SJCRH30 (cell line): ENCODE data around the gene ENTREP3. TPM values are rescaled to one million over a fixed set of nuclear protein-coding genes. Genes with fewer than 3 reads are reported as not detected.

Source experiments
- DNase-seq, 2 experiments: peaks; one replicate each; pipeline ENCODE4 v3.0.0-alpha.2; 2015 to 2020
- H3K27ac ChIP-seq: fragments of 250-450 bp; sonication (Bioruptor Pico); 2 replicates; pipeline ENCODE4 v1.5.1; 2020; ENCODE audit warnings: mild to moderate bottlenecking, moderate library complexity
- H3K27me3 ChIP-seq: fragments of 250-450 bp; sonication (Bioruptor Pico); 2 replicates; pipeline ENCODE4 v1.5.1; 2020; ENCODE audit warnings: mild to moderate bottlenecking, moderate library complexity
- H3K36me3 ChIP-seq: fragments of 250-450 bp; sonication (Bioruptor Pico); 2 replicates; pipeline ENCODE4 v1.5.1; 2020; ENCODE audit warnings: mild to moderate bottlenecking, moderate library complexity
- H3K4me1 ChIP-seq: fragments of 250-450 bp; sonication (Bioruptor Pico); 2 replicates; pipeline ENCODE4 v1.5.1; 2020; ENCODE audit warnings: mild to moderate bottlenecking, moderate library complexity
- H3K4me3 ChIP-seq: fragments of 250-450 bp; sonication (Bioruptor Pico); 2 replicates; pipeline ENCODE4 v1.5.1; 2020; ENCODE audit warnings: mild to moderate bottlenecking, moderate library complexity
- H3K9me3 ChIP-seq: fragments of 250-450 bp; sonication (Bioruptor Pico); replicated peaks from 2 replicates; pipeline ENCODE4 v1.5.1; 2020; ENCODE audit warnings: mild to moderate bottlenecking, moderate library complexity
- total RNA-seq: library from RNA; depleted of rRNA; stranded (reverse); fragments of >200 nt; shearing (Covaris generic); gene quantifications from 2 replicates; pipeline ENCODE4 v1.2.3, GENCODE V29; 2014

The ENTREP3 gene
- total RNA-seq, 1 experiment from 2014 or later = 12.7 TPM

GRCh38 chr1:155267373-155267772 lies 12.1 kb upstream of the ENTREP3 start:
- Histone ChIP-seq H3K4me3 (no peak overlapping the region), H3K36me3 (peaks cover 78% of the 10 kb centered on the region), H3K27me3 (no peaks in the 10 kb centered on the region), H3K4me1 (peaks cover 4% of the 10 kb centered on the region; the same call in 1 of the 2 replicates), H3K27ac (no peak overlapping the region), H3K9me3 (no peaks in the 10 kb centered on the region)
- DNase-seq = no peak

GRCh38 chr1:155266553-155266952 lies 11.3 kb upstream of the ENTREP3 start:
- Histone ChIP-seq H3K4me1 (no peaks in the 10 kb centered on the region), H3K27ac (no peak overlapping the region), H3K9me3 (no peaks in the 10 kb centered on the region), H3K27me3 (no peaks in the 10 kb centered on the region), H3K36me3 (peaks cover 75% of the 10 kb centered on the region), H3K4me3 (no peak overlapping the region)
- DNase-seq = no peak

- no peak for DNase-seq
- Histone ChIP-seq H3K4me1 (no peaks in the 10 kb centered on the region), H3K27me3 (no peaks in the 10 kb centered on the region), H3K27ac (no peak overlapping the region), H3K4me3 (no peak overlapping the region), H3K9me3 (no peaks in the 10 kb centered on the region), H3K36me3 (peaks cover 45% of the 10 kb centered on the region)
Observed at GRCh38 chr1:155263067-155263466, 7.8 kb upstream of the ENTREP3 start.

GRCh38 chr1:155261852-155262673 lies 6.8 kb upstream of the ENTREP3 start, which contains the start of gene SCAMP3:
Gene SCAMP3 (minus strand): TSS chr1:155262360. CDS start chr1:155262151, 209 bp downstream.
- Histone ChIP-seq H3K36me3 (peaks cover 35% of the 10 kb centered on the region), H3K27me3 (no peaks in the 10 kb centered on the region), H3K4me1 (no peaks in the 10 kb centered on the region)

GRCh38 chr1:155261493-155261851 lies 6.2 kb upstream of the ENTREP3 start:
- Histone ChIP-seq H3K9me3 (no peaks in the 10 kb centered on the region), H3K27ac (peak overlapping the region; percentile 35), H3K4me1 (no peaks in the 10 kb centered on the region), H3K36me3 (peaks cover 29% of the 10 kb centered on the region), H3K4me3 (peak overlapping the region; percentile 70), H3K27me3 (no peaks in the 10 kb centered on the region)
- DNase-seq = no peak

More at GRCh38 chr1:155261852-155262673, 6.8 kb upstream of the ENTREP3 start, which contains the start of gene SCAMP3:
- DNase-seq = peak; percentile 96 to 98
- Histone ChIP-seq H3K4me3 (peak within 1 kb of the TSS; percentile 70), H3K27ac (peak within 1 kb of the TSS; percentile 35), H3K9me3 (no peaks in the 10 kb centered on the region)

- Histone ChIP-seq H3K4me3 (no peak overlapping the region), H3K27ac (no peak overlapping the region), H3K27me3 (no peaks in the 10 kb centered on the region), H3K9me3 (no peaks in the 10 kb centered on the region), H3K36me3 (peaks cover 18% of the 10 kb centered on the region), H3K4me1 (no peaks in the 10 kb centered on the region)
- DNase-seq = no peak
Observed at GRCh38 chr1:155260276-155260675, 5.0 kb upstream of the ENTREP3 start.

- Histone ChIP-seq H3K9me3 (no peaks in the 10 kb centered on the region), H3K4me1 (no peaks in the 10 kb centered on the region), H3K27me3 (no peaks in the 10 kb centered on the region), H3K27ac (no peak overlapping the region; the same call in 1 of the 2 replicates), H3K4me3 (peak overlapping the region; percentile 73), H3K36me3 (no peaks in the 10 kb centered on the region)
- DNase-seq = no peak
Observed at GRCh38 chr1:155256058-155256852, 972 bp upstream of the ENTREP3 start.

GRCh38 chr1:155254714-155255242 lies 505 bp downstream of the ENTREP3 start:
- no peaks in the 10 kb centered on the region for H3K9me3 ChIP-seq
- peak overlapping the region; percentile 73 for H3K4me3 ChIP-seq
- DNase-seq = peak; percentile 33 to 39
- no peaks in the 10 kb centered on the region for H3K36me3 ChIP-seq
- H3K27me3 ChIP-seq = no peaks in the 10 kb centered on the region
- peak overlapping the region; percentile 59 for H3K27ac ChIP-seq
- H3K4me1 ChIP-seq = no peaks in the 10 kb centered on the region

- Histone ChIP-seq H3K27ac (no peak overlapping the region), H3K9me3 (no peaks in the 10 kb centered on the region)
- DNase-seq = no peak
Observed at GRCh38 chr1:155254228-155254713, 1.0 kb downstream of the ENTREP3 start.

GRCh38 chr1:155253797-155254196 lies 1.5 kb downstream of the ENTREP3 start:
- no peak overlapping the region for H3K27ac ChIP-seq
- H3K36me3 ChIP-seq = no peaks in the 10 kb centered on the region
- no peak for DNase-seq
- H3K4me1 ChIP-seq = no peaks in the 10 kb centered on the region
- no peak overlapping the region for H3K4me3 ChIP-seq
- no peaks in the 10 kb centered on the region for H3K9me3 ChIP-seq
- H3K27me3 ChIP-seq = no peaks in the 10 kb centered on the region

More at GRCh38 chr1:155254228-155254713, 1.0 kb downstream of the ENTREP3 start:
- no peaks in the 10 kb centered on the region for H3K27me3 ChIP-seq
- H3K4me3 ChIP-seq = peak overlapping the region; percentile 73
- no peaks in the 10 kb centered on the region for H3K4me1 ChIP-seq
- H3K36me3 ChIP-seq = no peaks in the 10 kb centered on the region

GRCh38 chr1:155253208-155253607 lies 2.1 kb downstream of the ENTREP3 start:
- H3K27me3 ChIP-seq = no peaks in the 10 kb centered on the region
- H3K27ac ChIP-seq = no peak overlapping the region
- H3K4me3 ChIP-seq = no peak overlapping the region
- H3K4me1 ChIP-seq = no peaks in the 10 kb centered on the region
- H3K36me3 ChIP-seq = no peaks in the 10 kb centered on the region
- DNase-seq = no peak
- no peaks in the 10 kb centered on the region for H3K9me3 ChIP-seq

- Histone ChIP-seq H3K9me3 (no peaks in the 10 kb centered on the region), H3K4me3 (no peak overlapping the region), H3K4me1 (no peaks in the 10 kb centered on the region), H3K27me3 (no peaks in the 10 kb centered on the region), H3K27ac (no peak overlapping the region), H3K36me3 (no peaks in the 10 kb centered on the region)
- no peak for DNase-seq
Observed at GRCh38 chr1:155251566-155251965, 3.7 kb downstream of the ENTREP3 start.

GRCh38 chr1:155250633-155251449 lies 4.4 kb downstream of the ENTREP3 start:
- Histone ChIP-seq H3K27ac (no peak overlapping the region), H3K9me3 (no peaks in the 10 kb centered on the region), H3K4me1 (no peaks in the 10 kb centered on the region), H3K36me3 (no peaks in the 10 kb centered on the region), H3K27me3 (no peaks in the 10 kb centered on the region), H3K4me3 (no peak overlapping the region)
- peak; percentile 93 to 95 for DNase-seq

GRCh38 chr1:155250246-155250632 lies 5.0 kb downstream of the ENTREP3 start:
- Histone ChIP-seq H3K27ac (no peak overlapping the region), H3K4me1 (peaks cover 1% of the 10 kb centered on the region; the same call in 1 of the 2 replicates), H3K36me3 (no peaks in the 10 kb centered on the region), H3K27me3 (no peaks in the 10 kb centered on the region), H3K4me3 (no peak overlapping the region), H3K9me3 (no peaks in the 10 kb centered on the region)
- no peak for DNase-seq
